Suprapubic skin (tissue), 3 donors: Measurements from ENCODE around the gene COX4I2.

ENCODE experiments used
- POLR2A ChIP-seq, 2 donors: fragments of 450-650 bp; IDR thresholded peaks; one replicate each; pipeline ENCODE4 v1.6.1; 2017; ENCODE audit warnings: antibody characterized with exemption in 2 of 2, mild to moderate bottlenecking in 2 of 2, moderate library complexity in 2 of 2
- TF ChIP-seq, protein P1 (sequence below), 2 donors: fragments of 200-600 bp in 1 of 2; fragments of 450-650 bp in 1 of 2; sonication (generic) in 1 of 2; IDR thresholded peaks; one replicate each; pipeline ENCODE4 v1.5.1; 2016 to 2019; ENCODE audit warnings: antibody characterized with exemption in 2 of 2, mild to moderate bottlenecking in 1 of 2, moderate library complexity in 1 of 2

DNA sequence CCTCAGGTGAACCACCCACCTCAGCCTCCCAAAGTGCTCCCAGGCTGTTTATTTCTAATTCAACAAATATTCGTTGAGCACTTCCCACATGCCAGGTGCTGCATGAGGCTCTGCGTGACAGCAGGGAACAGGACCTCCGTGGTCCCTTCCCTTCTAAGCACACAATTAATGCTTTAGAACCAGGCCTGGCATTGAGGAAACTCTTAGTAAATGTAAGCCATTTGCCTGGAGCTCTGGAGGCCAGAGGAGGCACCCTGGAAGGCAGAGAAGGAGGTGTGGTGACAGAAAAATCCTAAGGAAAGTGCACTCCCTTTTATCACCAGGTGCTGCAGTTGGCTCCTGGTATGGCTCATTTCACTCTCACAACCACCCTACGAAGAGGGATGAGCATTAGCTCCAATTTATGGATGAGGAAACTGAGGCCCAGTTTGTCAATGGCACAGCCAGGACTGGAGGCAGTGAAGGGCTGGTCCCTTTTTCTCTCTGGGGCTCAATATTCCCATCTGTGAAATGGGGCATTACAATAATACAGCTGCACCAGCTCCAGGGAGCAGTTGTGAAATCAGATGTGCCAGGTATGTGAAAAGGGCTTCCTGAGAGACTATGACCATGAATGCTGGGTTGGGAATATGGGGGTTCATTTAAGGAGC lies 40.8 kb upstream of the COX4I2 start:
- TF ChIP-seq, protein P1, sequence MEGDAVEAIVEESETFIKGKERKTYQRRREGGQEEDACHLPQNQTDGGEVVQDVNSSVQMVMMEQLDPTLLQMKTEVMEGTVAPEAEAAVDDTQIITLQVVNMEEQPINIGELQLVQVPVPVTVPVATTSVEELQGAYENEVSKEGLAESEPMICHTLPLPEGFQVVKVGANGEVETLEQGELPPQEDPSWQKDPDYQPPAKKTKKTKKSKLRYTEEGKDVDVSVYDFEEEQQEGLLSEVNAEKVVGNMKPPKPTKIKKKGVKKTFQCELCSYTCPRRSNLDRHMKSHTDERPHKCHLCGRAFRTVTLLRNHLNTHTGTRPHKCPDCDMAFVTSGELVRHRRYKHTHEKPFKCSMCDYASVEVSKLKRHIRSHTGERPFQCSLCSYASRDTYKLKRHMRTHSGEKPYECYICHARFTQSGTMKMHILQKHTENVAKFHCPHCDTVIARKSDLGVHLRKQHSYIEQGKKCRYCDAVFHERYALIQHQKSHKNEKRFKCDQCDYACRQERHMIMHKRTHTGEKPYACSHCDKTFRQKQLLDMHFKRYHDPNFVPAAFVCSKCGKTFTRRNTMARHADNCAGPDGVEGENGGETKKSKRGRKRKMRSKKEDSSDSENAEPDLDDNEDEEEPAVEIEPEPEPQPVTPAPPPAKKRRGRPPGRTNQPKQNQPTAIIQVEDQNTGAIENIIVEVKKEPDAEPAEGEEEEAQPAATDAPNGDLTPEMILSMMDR (IDR thresholded peaks at IDR 0.05), result no peak
- TF ChIP-seq POLR2A (IDR thresholded peaks at IDR 0.05), result no peak
